Epithelial cell of proximal tubule (primary cell): ENCODE measurements around the gene CLN3. TPM values are rescaled to one million over a fixed set of nuclear protein-coding genes. Genes with fewer than 3 reads are reported as not detected.
A peak's percentile ranks its signal among the peaks of the same experiment; 100 is the strongest.

Source experiments
- DNase-seq: peaks from one replicate; pipeline ENCODE4 v3.0.0-alpha.2; 2011; ENCODE audit warnings: low read depth
- H3K4me3 ChIP-seq: 2 replicates; pipeline ENCODE4 v1.5.1; 2011; ENCODE audit warnings: low read depth, mild to moderate bottlenecking, low read length
- CTCF ChIP-seq: conservative IDR thresholded peaks from 2 replicates; pipeline ENCODE4 v1.5.1; 2012; ENCODE audit warnings: low read depth, mild to moderate bottlenecking, low read length
- total RNA-seq: library from RNA; depleted of rRNA; stranded (reverse); fragments of >200 nt; gene quantifications from 2 replicates; pipeline ENCODE4 v1.2.3, GENCODE V29; 2015

CLN3 gene
- 15.5 and 16.0 TPM in 2 replicates for total RNA-seq

GRCh38 chr16:28491970-28492474, at the start of gene CLN3:
CLN3 (minus strand) TSS chr16:28492074; CDS start chr16:28491759, 315 bp downstream.
- H3K4me3 ChIP-seq: peak within 1 kb of the TSS; percentile 99
- peak; percentile 70 for DNase-seq
- no peak for TF ChIP-seq CTCF

- H3K4me3 ChIP-seq: no peak overlapping the region
- no peak for DNase-seq
- no peak for TF ChIP-seq CTCF
These were observed 48.5 kb upstream of the CLN3 start for GRCh38 chr16:28540346-28540745.

- peak within 1 kb of the TSS; percentile 60 for H3K4me3 ChIP-seq
- peak; percentile 71 for DNase-seq
These were observed 47.1 kb upstream of the CLN3 start, which contains the start of gene NUPR1 for GRCh38 chr16:28538733-28539596. NUPR1 (minus strand) TSS chr16:28538974; CDS start chr16:28538907, 67 bp downstream.

GRCh38 chr16:28537964-28538732, 46.3 kb upstream of the CLN3 start:
- no peak for DNase-seq
- peak overlapping the region; percentile 60 for H3K4me3 ChIP-seq
- no peak for TF ChIP-seq CTCF

More at GRCh38 chr16:28538733-28539596, 47.1 kb upstream of the CLN3 start, which contains the start of gene NUPR1:
- TF ChIP-seq CTCF: no peak

- TF ChIP-seq CTCF: no peak
- peak overlapping the region; percentile 60 for H3K4me3 ChIP-seq
- no peak for DNase-seq
These were observed 45.2 kb upstream of the CLN3 start for GRCh38 chr16:28537076-28537475.

- TF ChIP-seq CTCF: no peak
- DNase-seq: no peak
- H3K4me3 ChIP-seq: no peak overlapping the region
These were observed 42.9 kb upstream of the CLN3 start for GRCh38 chr16:28534542-28535373.
